Neuronal stem cell (in vitro differentiated cells): ENCODE measurements around the gene SF3B2.
"Not testable (repeated sequence)": the region's sequence is repeated elsewhere in the genome, so short reads cannot be mapped to it uniquely, and the experiment has no call there.

ENCODE experiments used
- DNase-seq: peaks from one replicate; pipeline ENCODE4 v3.0.0-alpha.2; 2013; ENCODE audit warnings: low spot score
- H2AFZ ChIP-seq: one replicate; pipeline ENCODE4 v1.6.1; 2013; ENCODE audit warnings: mild to moderate bottlenecking, low read length, inconsistent platforms
- H2AK5ac ChIP-seq: 2 replicates; pipeline ENCODE4 v1.6.1; 2013; ENCODE audit warnings: low read depth, mild to moderate bottlenecking, inconsistent platforms, low read length, moderate library complexity, mixed read lengths
- H2BK120ac ChIP-seq: 2 replicates; pipeline ENCODE4 v1.6.1; 2013; ENCODE audit warnings: low read depth, mild to moderate bottlenecking, inconsistent platforms, low read length, moderate library complexity, mixed read lengths
- H2BK12ac ChIP-seq: one replicate; pipeline ENCODE4 v1.6.1; 2013; ENCODE audit warnings: low read length, inconsistent platforms
- H2BK15ac ChIP-seq: 2 replicates; pipeline ENCODE4 v1.6.1; 2013; ENCODE audit warnings: mild to moderate bottlenecking, low read length, inconsistent platforms, mixed read lengths
- H2BK5ac ChIP-seq: one replicate; pipeline ENCODE4 v1.6.1; 2013; ENCODE audit warnings: inconsistent platforms, mild to moderate bottlenecking, low read length, moderate library complexity
- H3K14ac ChIP-seq: one replicate; pipeline ENCODE4 v1.6.1; 2013; ENCODE audit warnings: low read length, inconsistent platforms
- H3K18ac ChIP-seq: 2 replicates; pipeline ENCODE4 v1.6.1; 2013; ENCODE audit warnings: low read length, inconsistent platforms
- H3K23ac ChIP-seq: 2 replicates; pipeline ENCODE4 v1.6.1; 2013; ENCODE audit warnings: low read depth, mild to moderate bottlenecking, mixed read lengths, low read length, inconsistent platforms; ENCODE audit not compliant: poor library complexity
- H3K27ac ChIP-seq: replicated peaks from 3 replicates; pipeline ENCODE4 v1.5.1; 2013; ENCODE audit warnings: low read length, inconsistent platforms
- H3K27me3 ChIP-seq, 3 experiments: 2 replicates each; pipeline ENCODE4 v1.6.1; 2013; ENCODE audit warnings: low read length in 3 of 3, mild to moderate bottlenecking in 2 of 3, inconsistent platforms in 1 of 3, low read depth in 1 of 3, mixed read lengths in 1 of 3, moderate library complexity in 1 of 3; ENCODE audit not compliant: control insufficient read depth in 3 of 3, insufficient read depth in 3 of 3
- H3K36me3 ChIP-seq, 2 donors: replicated peaks in 1 of 2; 2 replicates each; pipeline ENCODE4 v1.6.1; 2013; ENCODE audit warnings: low read length in 2 of 2; ENCODE audit not compliant: control insufficient read depth in 2 of 2, insufficient read depth in 2 of 2
- H3K4ac ChIP-seq: 2 replicates; pipeline ENCODE4 v1.6.1; 2013; ENCODE audit warnings: inconsistent platforms, mild to moderate bottlenecking, low read length, moderate library complexity
- H3K4me1 ChIP-seq, 2 donors: 1 replicate in 1 of 2; 2 replicates in 1 of 2; pipeline ENCODE4 v1.6.1; 2013; ENCODE audit warnings: low read length in 2 of 2, low read depth in 1 of 2; ENCODE audit not compliant: control insufficient read depth in 2 of 2, insufficient read depth in 1 of 2
- H3K4me2 ChIP-seq: one replicate; pipeline ENCODE4 v1.6.1; 2013; ENCODE audit warnings: mild to moderate bottlenecking, low read length, inconsistent platforms; ENCODE audit not compliant: insufficient read depth, poor library complexity, severe bottlenecking
- H3K4me3 ChIP-seq, 2 donors: 2 replicates each; pipeline ENCODE4 v1.5.1; 2013; ENCODE audit warnings: low read length in 2 of 2, mild to moderate bottlenecking in 2 of 2, inconsistent platforms in 1 of 2, moderate library complexity in 1 of 2
- H3K79me1 ChIP-seq: one replicate; pipeline ENCODE4 v1.6.1; 2013; ENCODE audit warnings: low read depth, mild to moderate bottlenecking, inconsistent platforms, low read length, moderate library complexity
- H3K9ac ChIP-seq: one replicate; pipeline ENCODE4 v1.6.1; 2013; ENCODE audit warnings: mild to moderate bottlenecking, low read depth, low read length, inconsistent platforms; ENCODE audit not compliant: poor library complexity
- H3K9me3 ChIP-seq, 2 donors: replicated peaks in 1 of 2; 2 replicates each; pipeline versions ENCODE3 to v1.6.1; 2013; ENCODE audit warnings: low read length in 2 of 2, mild to moderate bottlenecking in 2 of 2, inconsistent platforms in 1 of 2, low read depth in 1 of 2, mixed read lengths in 1 of 2, moderate library complexity in 1 of 2; ENCODE audit not compliant: control insufficient read depth in 2 of 2, insufficient read depth in 1 of 2
- H4K8ac ChIP-seq: one replicate; pipeline ENCODE4 v1.6.1; 2013; ENCODE audit warnings: low read depth, mild to moderate bottlenecking, inconsistent platforms, low read length, moderate library complexity
- H4K91ac ChIP-seq: one replicate; pipeline ENCODE4 v1.6.1; 2013; ENCODE audit warnings: low read length, low read depth, mild to moderate bottlenecking, inconsistent platforms; ENCODE audit not compliant: poor library complexity
- WGBS, 2 donors: extraction: QIAGEN DNeasy Blood & Tissue Kit; methylation state at CpG; one replicate each; pipeline ENCODE4 v1.1.7; 2013; ENCODE audit warnings: missing lambda C conversion rate in 2 of 2, mixed read lengths in 1 of 2; ENCODE audit not compliant: insufficient read length in 2 of 2, insufficient replicate concordance in 1 of 2; ENCODE audit errors: extremely low coverage in 2 of 2; 5-methylcytosine and 5-hydroxymethylcytosine counted together

SF3B2 gene

DNA sequence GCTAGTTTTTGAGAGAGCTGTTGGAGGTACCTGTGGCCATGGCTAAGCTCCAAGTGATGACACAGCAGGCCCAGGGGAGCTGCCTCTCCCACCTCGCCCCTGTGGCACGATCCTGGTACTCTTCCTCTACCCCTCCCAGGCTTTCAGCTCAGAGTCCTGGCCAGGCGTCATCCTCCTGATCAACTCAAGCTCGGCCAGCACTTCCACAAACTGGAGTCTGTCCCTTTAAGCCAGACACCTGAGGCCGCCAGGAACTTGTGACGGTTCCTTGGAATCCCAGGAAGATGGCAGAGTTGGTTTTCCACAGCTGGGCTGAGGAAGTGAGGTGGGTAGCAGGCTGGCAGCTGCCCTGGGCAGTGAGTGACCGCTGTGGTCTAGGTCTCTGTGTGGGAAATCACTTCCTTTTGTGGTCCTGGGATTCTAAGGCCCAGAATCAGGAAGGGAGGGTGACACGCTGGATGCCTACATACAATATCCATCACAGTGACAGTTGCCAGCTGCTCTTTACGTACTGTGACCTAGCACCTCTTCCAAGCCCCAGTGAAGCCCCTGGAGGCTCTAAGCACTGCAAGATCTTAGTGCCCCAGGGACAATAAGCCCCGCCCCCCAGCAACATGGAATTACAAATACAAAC is 43.6 kb upstream of the SF3B2 start:
- no peak overlapping the region for H3K4ac ChIP-seq
- no peak overlapping the region for H2AK5ac ChIP-seq
- H3K79me1 ChIP-seq = peaks cover 5% of the 10 kb centered on the region
- H2BK120ac ChIP-seq = no peak overlapping the region
- no CpG with 5 or more reads among the region's 10 CpGs for WGBS, 2 donors
- H2BK5ac ChIP-seq = no peak overlapping the region
- no peak overlapping the region for H4K91ac ChIP-seq
- H3K18ac ChIP-seq = no peak overlapping the region
- H2BK12ac ChIP-seq = no peak overlapping the region
- H3K27me3 ChIP-seq = peaks cover 0 to 38% (median 20%) of the 10 kb centered on the region in 3 experiments
- peaks cover 5 to 7% of the 10 kb centered on the region in 2 donors for H3K4me1 ChIP-seq
- no peak overlapping the region for H3K9ac ChIP-seq
- no peak overlapping the region for H3K4me2 ChIP-seq
- H3K9me3 ChIP-seq = peaks cover 0 to 2% of the 10 kb centered on the region in 2 donors
- H3K23ac ChIP-seq = no peak overlapping the region
- no peak for DNase-seq
- H4K8ac ChIP-seq = no peak overlapping the region
- H3K4me3 ChIP-seq = no peak overlapping the region
- no peak overlapping the region for H3K14ac ChIP-seq
- H2BK15ac ChIP-seq = no peak overlapping the region
- peaks cover 16 to 24% of the 10 kb centered on the region in 2 donors for H3K36me3 ChIP-seq
- no peak overlapping the region for H3K27ac ChIP-seq
- H2AFZ ChIP-seq = peak overlapping the region; percentile 78

DNA sequence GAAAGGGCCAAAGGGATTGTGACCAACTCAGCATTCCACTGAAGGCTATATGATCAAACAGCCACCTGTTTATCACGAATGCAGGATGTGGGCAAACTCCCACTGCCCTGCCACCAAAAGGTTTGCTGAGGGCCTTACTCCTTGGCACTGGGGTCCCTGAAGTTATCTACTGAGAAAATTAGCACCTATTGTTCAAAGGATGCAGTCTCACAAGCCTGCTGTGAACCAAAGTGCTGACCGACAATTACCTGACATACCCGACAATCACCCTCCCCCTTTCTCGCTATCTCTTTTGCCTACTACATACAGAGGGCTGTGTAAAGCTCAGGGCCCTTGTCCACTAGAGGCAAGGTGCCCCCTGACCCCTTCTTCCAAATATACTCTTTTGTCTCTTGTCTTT is 42.1 kb upstream of the SF3B2 start:
- not testable (repeated sequence) for H2BK12ac ChIP-seq, H3K4me3 ChIP-seq, H3K79me1 ChIP-seq, H3K4me2 ChIP-seq, H3K4ac ChIP-seq, H3K27ac ChIP-seq, H4K91ac ChIP-seq, H3K14ac ChIP-seq, H2AFZ ChIP-seq, DNase-seq, H2BK120ac ChIP-seq, H2BK5ac ChIP-seq, H2AK5ac ChIP-seq, H3K18ac ChIP-seq, H3K9me3 ChIP-seq, H3K23ac ChIP-seq, H3K9ac ChIP-seq, H4K8ac ChIP-seq, H3K4me1 ChIP-seq, H2BK15ac ChIP-seq
- peaks cover 0 to 48% (median 20%) of the 10 kb centered on the region in 3 experiments for H3K27me3 ChIP-seq
- no CpG with 5 or more reads among the region's 4 CpGs for WGBS, 2 donors
- peaks cover 5 to 11% of the 10 kb centered on the region in 2 donors for H3K36me3 ChIP-seq

DNA sequence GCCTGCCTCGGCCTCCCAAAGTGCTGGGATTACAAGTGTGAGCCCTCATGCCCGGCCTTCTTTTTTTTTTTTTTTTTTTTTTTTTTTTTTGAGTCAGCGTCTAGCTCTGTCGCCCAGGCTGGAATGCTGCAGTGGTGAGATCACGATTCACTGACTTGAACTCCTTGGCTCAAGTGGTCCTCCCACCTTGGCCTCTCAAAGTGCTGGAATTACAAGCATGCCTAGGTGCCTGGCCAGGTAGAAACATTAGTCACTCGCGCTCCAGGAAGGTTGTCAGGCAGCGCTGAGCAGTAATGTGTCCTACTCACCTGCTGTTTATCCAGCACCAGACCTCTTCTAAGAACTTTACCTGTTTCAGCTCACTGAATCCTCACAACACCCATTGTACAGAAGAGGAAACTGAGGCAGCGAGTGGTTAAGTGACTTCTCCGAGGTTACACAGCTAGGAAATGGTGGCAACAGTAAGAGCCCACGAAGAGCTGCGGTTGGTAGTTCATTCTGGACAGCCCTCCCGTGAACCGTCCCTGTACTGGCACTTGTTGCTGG is 40.9 kb upstream of the SF3B2 start:
- H3K4me2 ChIP-seq = peak overlapping the region; percentile 0
- H3K23ac ChIP-seq = peak overlapping the region; percentile 49

DNA sequence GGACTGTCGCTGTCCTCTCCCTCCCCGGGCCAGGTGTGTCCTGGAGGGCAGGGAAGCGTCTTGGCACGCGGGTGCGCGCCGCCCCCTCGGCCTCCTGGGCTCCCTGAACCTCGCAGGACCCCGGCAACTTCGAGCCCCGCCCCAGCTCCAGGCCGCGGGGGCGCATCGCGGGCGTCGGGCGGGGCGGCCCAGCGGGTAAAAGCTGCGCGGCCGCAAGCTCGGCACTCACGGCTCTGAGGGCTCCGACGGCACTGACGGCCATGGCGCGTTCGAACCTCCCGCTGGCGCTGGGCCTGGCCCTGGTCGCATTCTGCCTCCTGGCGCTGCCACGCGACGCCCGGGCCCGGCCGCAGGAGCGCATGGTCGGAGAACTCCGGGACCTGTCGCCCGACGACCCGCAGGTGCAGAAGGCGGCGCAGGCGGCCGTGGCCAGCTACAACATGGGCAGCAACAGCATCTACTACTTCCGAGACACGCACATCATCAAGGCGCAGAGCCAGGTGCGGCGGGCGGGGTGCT is 40.3 kb upstream of the SF3B2 start, which contains the start of gene CST6:
Gene CST6 (plus strand): TSS at position 224 of the 519 bp plus-strand sequence. CDS start 37 bp downstream, at position 261.
- H2BK5ac ChIP-seq = peak within 1 kb of the TSS; percentile 32
- H3K14ac ChIP-seq = peak within 1 kb of the TSS; percentile 49
- peaks cover 0 to 2% of the 10 kb centered on the region in 2 donors for H3K9me3 ChIP-seq
- peak within 1 kb of the TSS; percentile 71 for H2BK15ac ChIP-seq
- no peak within 1 kb of the TSS for H4K91ac ChIP-seq
- H3K79me1 ChIP-seq = no peaks in the 10 kb centered on the region
- no peak within 1 kb of the TSS for H2BK12ac ChIP-seq
- H4K8ac ChIP-seq = peak within 1 kb of the TSS; percentile 57
- peak within 1 kb of the TSS; percentile 49 for H3K23ac ChIP-seq
- no peak for DNase-seq
- H3K18ac ChIP-seq = peak within 1 kb of the TSS; percentile 83
- peak within 1 kb of the TSS in 1 of 2 donors; percentile 65 for H3K4me3 ChIP-seq
- no CpG with 5 or more reads among the region's 61 CpGs for WGBS, 2 donors
- peaks cover 5% of the 10 kb centered on the region in 2 donors for H3K4me1 ChIP-seq
- peak within 1 kb of the TSS; percentile 63 for H2AFZ ChIP-seq
- H3K36me3 ChIP-seq = no peaks in the 10 kb centered on the region
- H2AK5ac ChIP-seq = no peak within 1 kb of the TSS
- peak within 1 kb of the TSS; percentile 75 for H3K9ac ChIP-seq
- peak within 1 kb of the TSS; percentile 0 for H3K4me2 ChIP-seq
- H2BK120ac ChIP-seq = no peak within 1 kb of the TSS
- H3K4ac ChIP-seq = no peak within 1 kb of the TSS
- peaks cover 0 to 64% (median 20%) of the 10 kb centered on the region in 3 experiments for H3K27me3 ChIP-seq
- H3K27ac ChIP-seq = no peak within 1 kb of the TSS

More for the DNA sequence above, 40.9 kb upstream of the SF3B2 start:
- peaks cover 0 to 2% of the 10 kb centered on the region in 2 donors for H3K36me3 ChIP-seq
- peaks cover 5 to 7% of the 10 kb centered on the region in 2 donors for H3K4me1 ChIP-seq
- H3K27me3 ChIP-seq = peaks cover 0 to 60% (median 20%) of the 10 kb centered on the region in 3 experiments
- H4K8ac ChIP-seq = no peak overlapping the region
- no CpG with 5 or more reads among the region's 14 CpGs for WGBS, 2 donors
- peak overlapping the region; percentile 71 for H2BK15ac ChIP-seq
- H2BK120ac ChIP-seq = no peak overlapping the region
- peak overlapping the region; percentile 75 for H3K9ac ChIP-seq
- peaks cover 0 to 2% of the 10 kb centered on the region in 2 donors for H3K9me3 ChIP-seq
- H3K14ac ChIP-seq = peak overlapping the region; percentile 12
- no peak overlapping the region for H3K27ac ChIP-seq
- no peak for DNase-seq
- H3K4me3 ChIP-seq = peak overlapping the region in 1 of 2 donors; percentile 18
- no peak overlapping the region for H2BK12ac ChIP-seq
- peak overlapping the region; percentile 63 for H2AFZ ChIP-seq
- no peak overlapping the region for H4K91ac ChIP-seq
- H3K18ac ChIP-seq = peak overlapping the region; percentile 83
- H2BK5ac ChIP-seq = no peak overlapping the region
- H3K79me1 ChIP-seq = no peaks in the 10 kb centered on the region
- no peak overlapping the region for H2AK5ac ChIP-seq
- no peak overlapping the region for H3K4ac ChIP-seq
